Ishikawa (cell line): ENCODE measurements around the gene CLN5.

Source experiments
- CEBPB ChIP-seq: IDR thresholded peaks from 2 replicates; pipeline ENCODE4 v1.6.1; 2012
- CREB1 ChIP-seq: IDR thresholded peaks from 2 replicates; pipeline ENCODE4 v1.6.1; 2012; ENCODE audit warnings: low read depth
- EGR1 ChIP-seq: IDR thresholded peaks from 2 replicates; pipeline ENCODE4 v1.6.1; 2012
- EP300 ChIP-seq: IDR thresholded peaks from 2 replicates; pipeline ENCODE4 v1.6.1; 2012; ENCODE audit warnings: borderline replicate concordance
- FOXM1 ChIP-seq: IDR thresholded peaks from 2 replicates; pipeline ENCODE4 v1.6.1; 2012; ENCODE audit warnings: low read depth, borderline replicate concordance
- MAX ChIP-seq: IDR thresholded peaks from 2 replicates; pipeline ENCODE4 v1.6.1; 2012
- NFIC ChIP-seq: IDR thresholded peaks from 2 replicates; pipeline ENCODE4 v1.6.1; 2012
- RAD21 ChIP-seq: IDR thresholded peaks from 2 replicates; pipeline ENCODE4 v1.6.1; 2012; ENCODE audit warnings: low read depth
- TAF1 ChIP-seq: IDR thresholded peaks from 2 replicates; pipeline ENCODE4 v1.6.1; 2012; ENCODE audit warnings: low read depth, mild to moderate bottlenecking
- TCF12 ChIP-seq: IDR thresholded peaks from 2 replicates; pipeline ENCODE4 v1.6.1; 2012; ENCODE audit warnings: low read depth
- TEAD4 ChIP-seq: IDR thresholded peaks from 2 replicates; pipeline ENCODE4 v1.6.1; 2012
- YY1 ChIP-seq: IDR thresholded peaks from 2 replicates; pipeline ENCODE4 v1.6.1; 2012; ENCODE audit warnings: low read depth
- ZBTB7A ChIP-seq: IDR thresholded peaks from 2 replicates; pipeline ENCODE4 v1.6.1; 2012; ENCODE audit warnings: low read depth
- TF ChIP-seq, protein P1 (sequence below): IDR thresholded peaks from 2 replicates; pipeline ENCODE4 v1.6.1; 2012
- TF ChIP-seq, protein P2 (sequence below): IDR thresholded peaks from 2 replicates; pipeline ENCODE4 v1.6.1; 2012; ENCODE audit warnings: low read depth, mild to moderate bottlenecking

The CLN5 gene

GRCh38 chr13:77001540-77001939, 9.7 kb downstream of the CLN5 start:
- TF ChIP-seq TAF1 (no peak), FOXM1 (no peak), TEAD4 (no peak), NFIC (no peak), CREB1 (no peak), TCF12 (no peak), EGR1 (no peak), RAD21 (no peak), MAX (no peak), EP300 (no peak), CEBPB (no peak), YY1 (no peak), ZBTB7A (no peak)
- TF ChIP-seq, protein P1, sequence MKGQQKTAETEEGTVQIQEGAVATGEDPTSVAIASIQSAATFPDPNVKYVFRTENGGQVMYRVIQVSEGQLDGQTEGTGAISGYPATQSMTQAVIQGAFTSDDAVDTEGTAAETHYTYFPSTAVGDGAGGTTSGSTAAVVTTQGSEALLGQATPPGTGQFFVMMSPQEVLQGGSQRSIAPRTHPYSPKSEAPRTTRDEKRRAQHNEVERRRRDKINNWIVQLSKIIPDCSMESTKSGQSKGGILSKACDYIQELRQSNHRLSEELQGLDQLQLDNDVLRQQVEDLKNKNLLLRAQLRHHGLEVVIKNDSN, result no peak
- TF ChIP-seq, protein P2, sequence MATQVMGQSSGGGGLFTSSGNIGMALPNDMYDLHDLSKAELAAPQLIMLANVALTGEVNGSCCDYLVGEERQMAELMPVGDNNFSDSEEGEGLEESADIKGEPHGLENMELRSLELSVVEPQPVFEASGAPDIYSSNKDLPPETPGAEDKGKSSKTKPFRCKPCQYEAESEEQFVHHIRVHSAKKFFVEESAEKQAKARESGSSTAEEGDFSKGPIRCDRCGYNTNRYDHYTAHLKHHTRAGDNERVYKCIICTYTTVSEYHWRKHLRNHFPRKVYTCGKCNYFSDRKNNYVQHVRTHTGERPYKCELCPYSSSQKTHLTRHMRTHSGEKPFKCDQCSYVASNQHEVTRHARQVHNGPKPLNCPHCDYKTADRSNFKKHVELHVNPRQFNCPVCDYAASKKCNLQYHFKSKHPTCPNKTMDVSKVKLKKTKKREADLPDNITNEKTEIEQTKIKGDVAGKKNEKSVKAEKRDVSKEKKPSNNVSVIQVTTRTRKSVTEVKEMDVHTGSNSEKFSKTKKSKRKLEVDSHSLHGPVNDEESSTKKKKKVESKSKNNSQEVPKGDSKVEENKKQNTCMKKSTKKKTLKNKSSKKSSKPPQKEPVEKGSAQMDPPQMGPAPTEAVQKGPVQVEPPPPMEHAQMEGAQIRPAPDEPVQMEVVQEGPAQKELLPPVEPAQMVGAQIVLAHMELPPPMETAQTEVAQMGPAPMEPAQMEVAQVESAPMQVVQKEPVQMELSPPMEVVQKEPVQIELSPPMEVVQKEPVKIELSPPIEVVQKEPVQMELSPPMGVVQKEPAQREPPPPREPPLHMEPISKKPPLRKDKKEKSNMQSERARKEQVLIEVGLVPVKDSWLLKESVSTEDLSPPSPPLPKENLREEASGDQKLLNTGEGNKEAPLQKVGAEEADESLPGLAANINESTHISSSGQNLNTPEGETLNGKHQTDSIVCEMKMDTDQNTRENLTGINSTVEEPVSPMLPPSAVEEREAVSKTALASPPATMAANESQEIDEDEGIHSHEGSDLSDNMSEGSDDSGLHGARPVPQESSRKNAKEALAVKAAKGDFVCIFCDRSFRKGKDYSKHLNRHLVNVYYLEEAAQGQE, result no peak

- no peak for TF ChIP-seq MAX
- TF ChIP-seq FOXM1, result no peak
- TF ChIP-seq TCF12, result no peak
- no peak for TF ChIP-seq TAF1
- no peak for TF ChIP-seq CREB1
- TF ChIP-seq EP300, result no peak
- no peak for TF ChIP-seq EGR1
- no peak for TF ChIP-seq ZBTB7A
- TF ChIP-seq TEAD4, result no peak
- TF ChIP-seq, protein P1, result no peak
- TF ChIP-seq CEBPB, result no peak
- TF ChIP-seq, protein P2, result no peak
- TF ChIP-seq RAD21, result no peak
- no peak for TF ChIP-seq NFIC
- no peak for TF ChIP-seq YY1
Observed at GRCh38 chr13:77001963-77002587, 10.2 kb downstream of the CLN5 start.

GRCh38 chr13:77002590-77003190, 10.8 kb downstream of the CLN5 start:
- TF ChIP-seq CEBPB (no peak), RAD21 (peak; percentile 31), TAF1 (no peak), NFIC (no peak)

- TF ChIP-seq MAX (no peak), RAD21 (no peak), EGR1 (no peak), EP300 (no peak), TAF1 (no peak), FOXM1 (no peak)
- TF ChIP-seq, protein P2, result no peak
Observed at GRCh38 chr13:77009011-77009410, 17.1 kb downstream of the CLN5 start.
